GM19463 (cell line): ENCODE data around the gene SLC35A5.

Source experiments
- ATAC-seq: cut with Tn5 transposase; IDR thresholded peaks from one replicate; pipeline ENCODE4 v1.9.1; 2021; ENCODE audit warnings: mild to moderate bottlenecking, moderate library complexity; ENCODE audit not compliant: unreplicated experiment

Gene SLC35A5

GRCh38 chr3:112619295-112619694 lies 57.5 kb downstream of the SLC35A5 start:
- peak; percentile 88 for ATAC-seq

- ATAC-seq: no peak
These were observed 61.4 kb downstream of the SLC35A5 start for GRCh38 chr3:112623213-112623612.

GRCh38 chr3:112623717-112624116 lies 61.9 kb downstream of the SLC35A5 start:
- ATAC-seq: no peak

- ATAC-seq: no peak
These were observed 65.6 kb downstream of the SLC35A5 start for GRCh38 chr3:112627419-112627818.

GRCh38 chr3:112627919-112628466 lies 66.1 kb downstream of the SLC35A5 start:
- no peak for ATAC-seq

- ATAC-seq: no peak
These were observed 67.6 kb downstream of the SLC35A5 start for GRCh38 chr3:112629425-112629824.

GRCh38 chr3:112631257-112631656 lies 69.4 kb downstream of the SLC35A5 start:
- no peak for ATAC-seq

- ATAC-seq: no peak
These were observed 70.8 kb downstream of the SLC35A5 start for GRCh38 chr3:112632596-112632995.

GRCh38 chr3:112633191-112633590 lies 71.3 kb downstream of the SLC35A5 start:
- ATAC-seq: no peak

- no peak for ATAC-seq
These were observed 71.9 kb downstream of the SLC35A5 start for GRCh38 chr3:112633757-112634156.

GRCh38 chr3:112634786-112635541 lies 73.1 kb downstream of the SLC35A5 start:
- ATAC-seq: no peak
